Measurements from ENCODE around the gene SOWAHA. TPM values are rescaled to one million over a fixed set of nuclear protein-coding genes. Genes with fewer than 3 reads are reported as not detected.

SOWAHA gene
- total and polyA plus RNA-seq, 2 donors (not counting 1 experiment from before 2014, with no cell fraction given): not detected

DNA sequence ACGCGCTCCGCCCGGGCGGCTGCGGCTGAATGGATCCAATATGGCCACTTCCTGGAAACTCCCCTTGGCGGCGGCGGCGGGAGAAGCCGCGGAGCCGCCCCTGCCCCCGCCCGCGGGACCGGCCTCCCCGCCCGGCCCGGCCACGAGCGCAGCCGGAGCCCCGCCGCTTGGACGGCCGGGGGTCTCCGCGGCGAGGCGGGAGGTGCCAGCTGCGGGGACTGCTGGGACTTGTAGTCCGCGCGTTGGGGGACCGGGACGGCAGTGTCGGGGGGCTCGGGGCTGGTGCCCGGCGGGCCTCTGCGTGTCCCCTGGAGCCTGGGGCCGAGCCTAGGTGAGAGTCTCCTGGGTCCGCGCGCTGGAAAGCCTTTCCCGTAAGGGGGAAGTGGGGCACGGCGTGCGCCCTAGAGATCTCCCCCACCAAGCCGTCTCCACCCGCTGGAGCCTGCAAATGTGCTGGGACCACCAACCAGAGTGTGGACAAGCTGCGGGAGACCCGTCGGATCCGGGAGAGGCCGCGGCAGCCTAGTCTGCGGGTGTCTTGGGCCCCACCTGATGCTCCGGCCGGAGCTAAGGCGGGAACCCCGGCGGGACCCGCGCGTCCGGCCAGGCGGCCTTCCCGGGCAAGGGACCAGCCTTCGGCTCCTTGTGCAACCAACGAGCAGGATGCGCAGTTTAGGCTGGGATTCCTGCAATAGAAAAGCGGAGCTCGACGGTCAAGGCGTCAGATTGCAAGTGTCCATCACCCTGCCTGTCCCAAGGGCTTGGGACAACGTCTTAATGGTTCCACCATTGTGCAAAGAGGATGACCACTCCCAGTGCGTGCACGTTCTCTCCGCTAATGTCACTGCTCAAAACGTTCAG, 35.7 kb upstream of the SOWAHA start, which contains the start of gene SEPTIN8:
TSS of gene SEPTIN8 (minus strand) at position 31 of the 861 bp plus-strand sequence. CDS start 102 bp downstream, outside the sequence.
- Histone ChIP-seq H3K27ac (ENCODE audit: low read length in 2 of 2) (no peak within 1 kb of the TSS), H3K4me1 (ENCODE audit: control insufficient read depth in 2 of 2, insufficient read depth in 2 of 2, low read length in 2 of 2) (peaks cover 14 to 16% of the 10 kb centered on the region in 2 donors), H3K4me3 (ENCODE audit: control extremely low read depth in 1 of 5, extremely low read depth in 1 of 5, insufficient read depth in 1 of 5, low read depth in 2 of 5, low read length in 4 of 5) (peak within 1 kb of the TSS in 4 of 5 experiments; percentile 58 to 82 (median 64)), H3K79me2 (ENCODE audit: control insufficient read depth, insufficient read depth, low read length) (no peaks in the 10 kb centered on the region), H4K20me1 (ENCODE audit: control insufficient read depth, insufficient read depth, low read length, poor library complexity, severe bottlenecking) (no peaks in the 10 kb centered on the region), H3K9me3 (ENCODE audit: control extremely low read depth in 1 of 3, control insufficient read depth in 2 of 3, insufficient read depth in 1 of 3, low read length in 2 of 3) (peaks cover 0 to 9% (median 2%) of the 10 kb centered on the region in 3 donors), H3K36me3 (replicated peaks in 1 of 2; ENCODE audit: control extremely low read depth in 1 of 2, control insufficient read depth in 1 of 2, extremely low read depth in 1 of 2, insufficient read depth in 2 of 2, low read length in 1 of 2) (no peaks in the 10 kb centered on the region), H3K27me3 (replicated peaks in 1 of 4; ENCODE audit: control extremely low read depth in 1 of 4, control insufficient read depth in 3 of 4, insufficient read depth in 4 of 4, low read length in 3 of 4) (peaks cover 2 to 43% (median 35%) of the 10 kb centered on the region in 4 experiments), H3K9ac (ENCODE audit: low read length) (peak within 1 kb of the TSS; percentile 78), H2AFZ (ENCODE audit: insufficient read depth, low read depth, low read length, poor library complexity, severe bottlenecking) (peak within 1 kb of the TSS; percentile 80), H3K4me2 (replicated peaks; ENCODE audit: low read depth, low read length, poor library complexity, severe bottlenecking) (peak within 1 kb of the TSS; percentile 96)
- POLR2A ChIA-PET: interaction anchor here (0.6 to 0.7 kb wide), 2 partner anchors 23 to 40 kb away, joined by 3 to 11 read pairs; partner anchors contain the start of gene KIF3A
- no peaks in the 10 kb centered on the region for H3K9me3 Mint-ChIP-seq (ENCODE audit: insufficient read depth)
- no peak for TF ChIP-seq EZH2 (IDR thresholded peaks at IDR 0.05; ENCODE audit: borderline replicate concordance, insufficient read depth, low read depth, low read length, poor library complexity, severe bottlenecking)
- TF ChIP-seq, protein P1, sequence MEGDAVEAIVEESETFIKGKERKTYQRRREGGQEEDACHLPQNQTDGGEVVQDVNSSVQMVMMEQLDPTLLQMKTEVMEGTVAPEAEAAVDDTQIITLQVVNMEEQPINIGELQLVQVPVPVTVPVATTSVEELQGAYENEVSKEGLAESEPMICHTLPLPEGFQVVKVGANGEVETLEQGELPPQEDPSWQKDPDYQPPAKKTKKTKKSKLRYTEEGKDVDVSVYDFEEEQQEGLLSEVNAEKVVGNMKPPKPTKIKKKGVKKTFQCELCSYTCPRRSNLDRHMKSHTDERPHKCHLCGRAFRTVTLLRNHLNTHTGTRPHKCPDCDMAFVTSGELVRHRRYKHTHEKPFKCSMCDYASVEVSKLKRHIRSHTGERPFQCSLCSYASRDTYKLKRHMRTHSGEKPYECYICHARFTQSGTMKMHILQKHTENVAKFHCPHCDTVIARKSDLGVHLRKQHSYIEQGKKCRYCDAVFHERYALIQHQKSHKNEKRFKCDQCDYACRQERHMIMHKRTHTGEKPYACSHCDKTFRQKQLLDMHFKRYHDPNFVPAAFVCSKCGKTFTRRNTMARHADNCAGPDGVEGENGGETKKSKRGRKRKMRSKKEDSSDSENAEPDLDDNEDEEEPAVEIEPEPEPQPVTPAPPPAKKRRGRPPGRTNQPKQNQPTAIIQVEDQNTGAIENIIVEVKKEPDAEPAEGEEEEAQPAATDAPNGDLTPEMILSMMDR (IDR thresholded peaks at IDR 0.05): no peak
- peaks cover 40% of the 10 kb centered on the region for H3K27me3 Mint-ChIP-seq
- H3K4me1 Mint-ChIP-seq: peaks cover 8% of the 10 kb centered on the region
- intact Hi-C loops (cut with micrococcal nuclease): no loop called here
- peak; percentile 68 for ATAC-seq (ENCODE audit: low read depth)
- CTCF ChIA-PET: no interaction called here
- 5% methylated on average over 82 of the region's 82 CpGs for WGBS (ENCODE audit: insufficient coverage)
- H3K4me3 Mint-ChIP-seq: peak within 1 kb of the TSS; percentile 76
- peak; percentile 67 for DNase-seq
- H3K27ac Mint-ChIP-seq: no peak within 1 kb of the TSS

DNA sequence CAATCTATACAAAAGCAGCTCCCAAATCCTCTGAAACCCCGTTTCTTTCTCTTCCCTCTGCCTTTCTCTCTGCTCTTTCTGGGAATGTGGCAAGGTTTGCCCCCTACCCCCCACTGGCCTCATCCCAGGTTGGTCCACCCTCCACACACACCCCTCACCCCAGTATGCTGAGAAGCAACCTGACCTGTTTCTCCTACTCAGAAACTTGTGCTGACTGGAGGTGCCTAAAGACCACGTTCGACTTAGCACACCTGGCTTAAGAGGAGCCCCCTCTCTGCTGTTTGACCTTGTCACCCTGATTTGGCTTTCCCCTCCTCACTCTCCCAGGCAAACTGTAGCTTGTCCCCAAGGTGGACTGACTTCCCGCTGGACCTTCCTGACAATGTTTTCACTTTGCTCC, 35.0 kb upstream of the SOWAHA start:
- no peak for TF ChIP-seq EZH2 (IDR thresholded peaks at IDR 0.05; ENCODE audit: borderline replicate concordance, insufficient read depth, low read depth, low read length, poor library complexity, severe bottlenecking)
- TF ChIP-seq, protein P1 (IDR thresholded peaks at IDR 0.05): no peak
- intact Hi-C loops (cut with micrococcal nuclease): no loop called here

More for the DNA sequence above, 35.0 kb upstream of the SOWAHA start:
- no peaks in the 10 kb centered on the region for H3K79me2 ChIP-seq (ENCODE audit: control insufficient read depth, insufficient read depth, low read length)
- H3K4me2 ChIP-seq (replicated peaks; ENCODE audit: low read depth, low read length, poor library complexity, severe bottlenecking): peak overlapping the region; percentile 96
- no peaks in the 10 kb centered on the region for H4K20me1 ChIP-seq (ENCODE audit: control insufficient read depth, insufficient read depth, low read length, poor library complexity, severe bottlenecking)
- peaks cover 0 to 9% (median 2%) of the 10 kb centered on the region in 3 donors for H3K9me3 ChIP-seq (ENCODE audit: control extremely low read depth in 1 of 3, control insufficient read depth in 2 of 3, insufficient read depth in 1 of 3, low read length in 2 of 3)
- H3K4me1 ChIP-seq (ENCODE audit: control insufficient read depth in 2 of 2, insufficient read depth in 2 of 2, low read length in 2 of 2): peaks cover 14 to 16% of the 10 kb centered on the region in 2 donors
- H3K27ac ChIP-seq (ENCODE audit: low read length in 2 of 2): no peak overlapping the region
- H3K27ac Mint-ChIP-seq: no peak overlapping the region
- peaks cover 43% of the 10 kb centered on the region for H3K27me3 Mint-ChIP-seq
- peaks cover 2 to 49% (median 36%) of the 10 kb centered on the region in 4 experiments for H3K27me3 ChIP-seq (replicated peaks in 1 of 4; ENCODE audit: control extremely low read depth in 1 of 4, control insufficient read depth in 3 of 4, insufficient read depth in 4 of 4, low read length in 3 of 4)
- ATAC-seq (ENCODE audit: low read depth) (no peak), DNase-seq (no peak)
- peaks cover 8% of the 10 kb centered on the region for H3K4me1 Mint-ChIP-seq
- POLR2A ChIA-PET: interaction anchor here (0.7 kb wide), 1 partner anchor 40 kb away, joined by 3 read pairs; the partner anchor contains the start of gene KIF3A
- H3K9ac ChIP-seq (ENCODE audit: low read length): peak overlapping the region; percentile 78
- WGBS (ENCODE audit: insufficient coverage): 70% methylated on average over 3 of the region's 4 CpGs
- H3K36me3 ChIP-seq (replicated peaks in 1 of 2; ENCODE audit: control extremely low read depth in 1 of 2, control insufficient read depth in 1 of 2, extremely low read depth in 1 of 2, insufficient read depth in 2 of 2, low read length in 1 of 2): no peaks in the 10 kb centered on the region
- no peaks in the 10 kb centered on the region for H3K9me3 Mint-ChIP-seq (ENCODE audit: insufficient read depth)
- peak overlapping the region in 1 of 5 experiments; percentile 82 for H3K4me3 ChIP-seq (ENCODE audit: control extremely low read depth in 1 of 5, extremely low read depth in 1 of 5, insufficient read depth in 1 of 5, low read depth in 2 of 5, low read length in 4 of 5)
- H3K4me3 Mint-ChIP-seq: peak overlapping the region; percentile 76
- CTCF ChIA-PET: no interaction called here
- H2AFZ ChIP-seq (ENCODE audit: insufficient read depth, low read depth, low read length, poor library complexity, severe bottlenecking): peak overlapping the region; percentile 80
